GM23338 (cell line): ENCODE measurements around the gene KCNJ10. TPM values are rescaled to one million over a fixed set of nuclear protein-coding genes. Genes with fewer than 3 reads are reported as not detected.

ENCODE experiments used
- ATAC-seq: fragments of 200-7000 bp; cut with Tn5 transposase; 3 replicates; pipeline ENCODE4 v1.9.1; 2020
- DNase-seq: peaks from one replicate; pipeline ENCODE4 v3.0.0-alpha.2; 2015; ENCODE audit warnings: low spot score
- H2AFZ ChIP-seq: fragments of 200-600 bp; sonication (generic); 2 replicates; pipeline ENCODE4 v1.8.0; 2016; ENCODE audit warnings: antibody characterized with exemption, mild to moderate bottlenecking, moderate library complexity
- H3F3A ChIP-seq: fragments of 200-600 bp; sonication (generic); replicated peaks from 2 replicates; pipeline ENCODE4 v1.8.0; 2017; ENCODE audit warnings: antibody characterized with exemption, mixed run types, low read depth
- H3K27ac ChIP-seq: fragments of 200-600 bp; sonication (generic); 2 replicates; pipeline ENCODE4 v1.6.1; 2016; ENCODE audit warnings: low read depth
- H3K27me3 ChIP-seq: fragments of 200-600 bp; sonication (generic); 2 replicates; pipeline ENCODE4 v1.8.0; 2016; ENCODE audit warnings: mild to moderate bottlenecking, mixed run types, moderate library complexity; ENCODE audit not compliant: insufficient read depth
- H3K36me3 ChIP-seq: fragments of 200-600 bp; sonication (generic); 2 replicates; pipeline ENCODE4 v1.8.0; 2016; ENCODE audit warnings: mild to moderate bottlenecking; ENCODE audit not compliant: insufficient read depth
- H3K4me1 ChIP-seq: fragments of 200-600 bp; sonication (generic); 2 replicates; pipeline ENCODE4 v1.8.0; 2016; ENCODE audit warnings: mild to moderate bottlenecking, moderate library complexity; ENCODE audit not compliant: insufficient read depth
- H3K4me2 ChIP-seq: fragments of 200-600 bp; sonication (generic); 2 replicates; pipeline ENCODE4 v1.7.1; 2017; ENCODE audit warnings: mixed run types
- H3K4me3 ChIP-seq: fragments of 200-600 bp; sonication (generic); 2 replicates; pipeline ENCODE4 v1.6.1; 2016; ENCODE audit warnings: mixed run types
- H3K79me2 ChIP-seq: fragments of 200-600 bp; sonication (generic); replicated peaks from 2 replicates; pipeline ENCODE4 v1.8.0; 2017; ENCODE audit warnings: mild to moderate bottlenecking; ENCODE audit not compliant: insufficient read depth
- H3K9me2 ChIP-seq: fragments of 200-600 bp; sonication (generic); 2 replicates; pipeline ENCODE4 v1.8.0; 2017; ENCODE audit not compliant: insufficient read depth
- H4K20me1 ChIP-seq: fragments of 200-600 bp; sonication (generic); replicated peaks from 2 replicates; pipeline ENCODE4 v1.8.0; 2017; ENCODE audit warnings: mild to moderate bottlenecking; ENCODE audit not compliant: insufficient read depth
- H3K27ac Mint-ChIP-seq: 2 replicates; pipeline ENCODE4 v1.8.0; 2020; ENCODE audit warnings: inconsistent platforms, mild to moderate bottlenecking, moderate library complexity, mixed read lengths
- H3K27me3 Mint-ChIP-seq: 3 replicates; pipeline ENCODE4 v1.8.0; 2022; ENCODE audit warnings: low read depth, mild to moderate bottlenecking, moderate library complexity, mixed read lengths, inconsistent platforms; ENCODE audit not compliant: insufficient read depth, poor library complexity
- H3K36me3 Mint-ChIP-seq: 3 replicates; pipeline ENCODE4 v1.8.0; 2021; ENCODE audit warnings: low read depth, mild to moderate bottlenecking, inconsistent platforms, moderate library complexity, mixed read lengths
- H3K4me1 Mint-ChIP-seq: 3 replicates; pipeline ENCODE4 v1.8.0; 2020; ENCODE audit warnings: mild to moderate bottlenecking, inconsistent platforms, mixed read lengths
- H3K4me3 Mint-ChIP-seq: 3 replicates; pipeline ENCODE4 v1.8.0; 2021; ENCODE audit warnings: moderate library complexity, mild to moderate bottlenecking, inconsistent platforms, mixed read lengths
- H3K9me3 Mint-ChIP-seq: 3 replicates; pipeline ENCODE4 v1.8.0; 2020; ENCODE audit warnings: moderate library complexity, mild to moderate bottlenecking, inconsistent platforms, mixed read lengths
- CREB1 ChIP-seq: fragments of 250-450 bp; sonication (Bioruptor Pico); IDR thresholded peaks from 2 replicates; pipeline ENCODE4 v1.5.0; 2020; ENCODE audit warnings: low read depth, mild to moderate bottlenecking, moderate library complexity
- ZNF114 ChIP-seq: fragments of 250-450 bp; sonication (Bioruptor Pico); IDR thresholded peaks from 2 replicates; pipeline ENCODE4 v1.5.0; 2020; ENCODE audit warnings: mild to moderate bottlenecking, moderate library complexity
- polyA plus RNA-seq: library from polyadenylated mRNA; unstranded; fragments of >200 nt; fragmentation: Nextera tagmentation; extraction: Ambion mirVana; gene quantifications from 2 replicates; pipeline ENCODE4 v1.2.1, GENCODE V29; 2016
- total RNA-seq: library from RNA; depleted of rRNA; stranded (reverse); fragments of >200 nt; shearing (Covaris generic); gene quantifications from 2 replicates; pipeline ENCODE4 v1.2.3, GENCODE V29; 2014; rRNA removed
- TF ChIP-seq, protein P1 (sequence below), 2 experiments: fragments of 200-600 bp in 1 of 2; sonication (generic) in 1 of 2; conservative IDR thresholded peaks; 2 replicates each; pipeline versions ENCODE4 v1.5.1 to v1.6.1; 2016 to 2017; ENCODE audit warnings: antibody characterized with exemption in 2 of 2, low read depth in 2 of 2, mild to moderate bottlenecking in 2 of 2, moderate library complexity in 1 of 2
- TF ChIP-seq, protein P2 (sequence below): IDR thresholded peaks from 2 replicates; pipeline ENCODE4 v1.6.1; 2016; ENCODE audit warnings: antibody characterized with exemption

Gene KCNJ10
- total and polyA plus RNA-seq, 2 experiments from 2014 or later = 1.4 to 2.8 TPM

DNA sequence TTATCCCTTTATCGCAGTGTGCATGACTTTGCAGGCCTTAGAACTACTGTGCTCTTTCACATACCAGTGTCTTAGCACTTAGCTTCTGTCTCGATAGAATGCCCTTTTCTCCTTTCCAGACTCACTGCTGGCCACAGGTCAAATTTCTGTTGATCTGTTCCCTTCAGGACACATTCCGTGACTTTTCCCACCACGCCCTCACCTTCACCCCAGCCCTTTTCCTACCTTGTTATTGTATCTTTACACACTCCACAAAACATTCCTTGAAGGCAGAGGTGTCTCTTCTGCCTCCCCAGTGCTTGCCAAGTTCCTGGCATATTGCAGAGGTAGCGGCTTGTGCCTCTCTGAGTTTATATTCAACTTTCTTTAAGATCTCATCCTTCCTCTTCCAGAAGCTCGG, 120.8 kb downstream of the KCNJ10 start:
- no peak for DNase-seq

More for the DNA sequence above, 120.8 kb downstream of the KCNJ10 start:
- Histone ChIP-seq H4K20me1 (no peaks in the 10 kb centered on the region), H3K27ac (no peak overlapping the region), H3K9me2 (peaks cover 11% of the 10 kb centered on the region), H3K79me2 (peaks cover 9% of the 10 kb centered on the region; the same call in 1 of the 2 replicates), H3F3A (no peaks in the 10 kb centered on the region), H3K4me1 (peaks cover 15% of the 10 kb centered on the region), H2AFZ (no peak overlapping the region), H3K4me2 (no peak overlapping the region), H3K4me3 (no peak overlapping the region), H3K27me3 (no peaks in the 10 kb centered on the region), H3K36me3 (no peaks in the 10 kb centered on the region)
- peaks cover 8% of the 10 kb centered on the region for H3K27me3 Mint-ChIP-seq
- H3K4me3 Mint-ChIP-seq = no peak overlapping the region
- TF ChIP-seq CREB1 (no peak), ZNF114 (no peak)
- TF ChIP-seq, protein P1, sequence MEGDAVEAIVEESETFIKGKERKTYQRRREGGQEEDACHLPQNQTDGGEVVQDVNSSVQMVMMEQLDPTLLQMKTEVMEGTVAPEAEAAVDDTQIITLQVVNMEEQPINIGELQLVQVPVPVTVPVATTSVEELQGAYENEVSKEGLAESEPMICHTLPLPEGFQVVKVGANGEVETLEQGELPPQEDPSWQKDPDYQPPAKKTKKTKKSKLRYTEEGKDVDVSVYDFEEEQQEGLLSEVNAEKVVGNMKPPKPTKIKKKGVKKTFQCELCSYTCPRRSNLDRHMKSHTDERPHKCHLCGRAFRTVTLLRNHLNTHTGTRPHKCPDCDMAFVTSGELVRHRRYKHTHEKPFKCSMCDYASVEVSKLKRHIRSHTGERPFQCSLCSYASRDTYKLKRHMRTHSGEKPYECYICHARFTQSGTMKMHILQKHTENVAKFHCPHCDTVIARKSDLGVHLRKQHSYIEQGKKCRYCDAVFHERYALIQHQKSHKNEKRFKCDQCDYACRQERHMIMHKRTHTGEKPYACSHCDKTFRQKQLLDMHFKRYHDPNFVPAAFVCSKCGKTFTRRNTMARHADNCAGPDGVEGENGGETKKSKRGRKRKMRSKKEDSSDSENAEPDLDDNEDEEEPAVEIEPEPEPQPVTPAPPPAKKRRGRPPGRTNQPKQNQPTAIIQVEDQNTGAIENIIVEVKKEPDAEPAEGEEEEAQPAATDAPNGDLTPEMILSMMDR (conservative IDR thresholded peaks at IDR 0.05; ENCODE audit: low read depth in 2 of 2) = no peak
- TF ChIP-seq, protein P2, sequence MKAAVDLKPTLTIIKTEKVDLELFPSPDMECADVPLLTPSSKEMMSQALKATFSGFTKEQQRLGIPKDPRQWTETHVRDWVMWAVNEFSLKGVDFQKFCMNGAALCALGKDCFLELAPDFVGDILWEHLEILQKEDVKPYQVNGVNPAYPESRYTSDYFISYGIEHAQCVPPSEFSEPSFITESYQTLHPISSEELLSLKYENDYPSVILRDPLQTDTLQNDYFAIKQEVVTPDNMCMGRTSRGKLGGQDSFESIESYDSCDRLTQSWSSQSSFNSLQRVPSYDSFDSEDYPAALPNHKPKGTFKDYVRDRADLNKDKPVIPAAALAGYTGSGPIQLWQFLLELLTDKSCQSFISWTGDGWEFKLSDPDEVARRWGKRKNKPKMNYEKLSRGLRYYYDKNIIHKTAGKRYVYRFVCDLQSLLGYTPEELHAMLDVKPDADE = no peak
- H3K36me3 Mint-ChIP-seq = no peaks in the 10 kb centered on the region
- no peak overlapping the region for H3K27ac Mint-ChIP-seq
- ATAC-seq = no peak
- no peaks in the 10 kb centered on the region for H3K9me3 Mint-ChIP-seq
- peaks cover 18% of the 10 kb centered on the region for H3K4me1 Mint-ChIP-seq

Other genes starting within 250 kb of the KCNJ10 start
- not detected in 2 replicates for gene SLAMF8, start 243.3 kb downstream of the KCNJ10 start, total RNA-seq
- gene SLAMF8, start 243.3 kb downstream of the KCNJ10 start, polyA plus RNA-seq = not detected in 2 replicates
- not detected in 2 replicates for gene VSIG8, start 207.5 kb downstream of the KCNJ10 start, total RNA-seq
- gene VSIG8, start 207.5 kb downstream of the KCNJ10 start, polyA plus RNA-seq = not detected in 2 replicates
- not detected in 2 replicates for gene CFAP45, start 170.0 kb downstream of the KCNJ10 start, total RNA-seq
- gene CFAP45, start 170.0 kb downstream of the KCNJ10 start, polyA plus RNA-seq = 0.19 and 0.36 TPM in 2 replicates
- 55.4 and 60.1 TPM in 2 replicates for gene TAGLN2, start 144.7 kb downstream of the KCNJ10 start, total RNA-seq
- gene TAGLN2, start 144.7 kb downstream of the KCNJ10 start, polyA plus RNA-seq = 53.7 and 58.2 TPM in 2 replicates
- 23.5 and 27.6 TPM in 2 replicates for gene IGSF9, start 124.5 kb downstream of the KCNJ10 start, total RNA-seq
- 9.3 and 10.3 TPM in 2 replicates for gene IGSF9, start 124.5 kb downstream of the KCNJ10 start, polyA plus RNA-seq
- gene SLAMF9, start 115.9 kb downstream of the KCNJ10 start, total RNA-seq = not detected in 2 replicates
- not detected in 2 replicates for gene SLAMF9, start 115.9 kb downstream of the KCNJ10 start, polyA plus RNA-seq
- gene PIGM, start 38.2 kb downstream of the KCNJ10 start, total RNA-seq = 4.6 and 5.0 TPM in 2 replicates
- 5.0 TPM in 2 replicates for gene PIGM, start 38.2 kb downstream of the KCNJ10 start, polyA plus RNA-seq
- 0.08 and 0.24 TPM in 2 replicates for gene KCNJ9, start 11.4 kb upstream of the KCNJ10 start, total RNA-seq
- gene KCNJ9, start 11.4 kb upstream of the KCNJ10 start, polyA plus RNA-seq = 0.26 and 0.34 TPM in 2 replicates
- 111 and 120 TPM in 2 replicates for gene IGSF8, start 28.5 kb upstream of the KCNJ10 start, total RNA-seq
- 38.4 and 41.5 TPM in 2 replicates for gene IGSF8, start 28.5 kb upstream of the KCNJ10 start, polyA plus RNA-seq
- 17.7 and 18.3 TPM in 2 replicates for gene ATP1A2, start 45.6 kb upstream of the KCNJ10 start, total RNA-seq
- 4.9 and 5.2 TPM in 2 replicates for gene ATP1A2, start 45.6 kb upstream of the KCNJ10 start, polyA plus RNA-seq
- 0.23 and 0.63 TPM in 2 replicates for gene ATP1A4, start 81.4 kb upstream of the KCNJ10 start, total RNA-seq
- gene ATP1A4, start 81.4 kb upstream of the KCNJ10 start, polyA plus RNA-seq = 0.27 and 0.43 TPM in 2 replicates
- gene CASQ1, start 120.4 kb upstream of the KCNJ10 start, total RNA-seq = 1.2 and 2.8 TPM in 2 replicates
- gene CASQ1, start 120.4 kb upstream of the KCNJ10 start, polyA plus RNA-seq = 1.0 and 1.1 TPM in 2 replicates
- 80.8 and 104 TPM in 2 replicates for gene PEA15, start 135.2 kb upstream of the KCNJ10 start, total RNA-seq
- 60.3 and 66.6 TPM in 2 replicates for gene PEA15, start 135.2 kb upstream of the KCNJ10 start, polyA plus RNA-seq
- 84.4 and 104 TPM in 2 replicates for gene DCAF8, start 192.4 kb upstream of the KCNJ10 start, total RNA-seq
- gene DCAF8, start 192.4 kb upstream of the KCNJ10 start, polyA plus RNA-seq = 44.1 and 55.0 TPM in 2 replicates
- gene PEX19, start 215.0 kb upstream of the KCNJ10 start, total RNA-seq = 56.7 and 84.9 TPM in 2 replicates
- gene PEX19, start 215.0 kb upstream of the KCNJ10 start, polyA plus RNA-seq = 18.4 and 21.8 TPM in 2 replicates